ENCODE measurements around the gene WDR82.

The WDR82 gene

GRCh38 chr3:52236424-52236886, 42.0 kb downstream of the WDR82 start:
- DNase-seq = no peak

GRCh38 chr3:52234516-52235447, 43.7 kb downstream of the WDR82 start:
- DNase-seq = no peak

GRCh38 chr3:52233968-52234367, 44.5 kb downstream of the WDR82 start:
- DNase-seq = no peak

GRCh38 chr3:52233108-52233591, 45.3 kb downstream of the WDR82 start:
- DNase-seq = no peak

- no peak for DNase-seq
Observed at GRCh38 chr3:52232279-52233107, 46.0 kb downstream of the WDR82 start.

- DNase-seq = no peak
Observed at GRCh38 chr3:52231502-52232278, 46.8 kb downstream of the WDR82 start.

- no peak for DNase-seq
Observed at GRCh38 chr3:52230889-52231499, 47.5 kb downstream of the WDR82 start.

- DNase-seq = no peak
Observed at GRCh38 chr3:52230461-52230860, 48.0 kb downstream of the WDR82 start.

GRCh38 chr3:52229656-52230055, 48.8 kb downstream of the WDR82 start:
- DNase-seq = no peak

GRCh38 chr3:52228751-52229291, 49.6 kb downstream of the WDR82 start:
- no peak for DNase-seq

GRCh38 chr3:52228266-52228665, 50.2 kb downstream of the WDR82 start:
- no peak for DNase-seq

- no peak for DNase-seq
Observed at GRCh38 chr3:52227766-52228165, 50.7 kb downstream of the WDR82 start.

- no peak for DNase-seq
Observed at GRCh38 chr3:52227117-52227516, 51.3 kb downstream of the WDR82 start.

- DNase-seq = no peak
Observed at GRCh38 chr3:52226229-52226817, 52.1 kb downstream of the WDR82 start.

GRCh38 chr3:52225452-52226228, 52.8 kb downstream of the WDR82 start, which contains the start of gene TLR9:
TLR9 (minus strand) TSS chr3:52225645; CDS start chr3:52225529, 116 bp downstream.
- no peak for DNase-seq

GRCh38 chr3:52223449-52224408, 54.7 kb downstream of the WDR82 start:
- no peak for DNase-seq

GRCh38 chr3:52222319-52223221, 55.9 kb downstream of the WDR82 start:
- no peak for DNase-seq
